22Rv1 (cell line): ENCODE results near the gene NDFIP2.

Experiments used
- CTCF ChIP-seq: fragments of 450-650 bp; IDR thresholded peaks from 2 replicates; pipeline ENCODE4 v1.5.1; 2017; ENCODE audit warnings: mild to moderate bottlenecking
- ZFX ChIP-seq: fragments of 450-650 bp; IDR thresholded peaks from 2 replicates; pipeline ENCODE4 v1.6.1; 2017; ENCODE audit warnings: antibody characterized with exemption, borderline replicate concordance

- TF ChIP-seq CTCF, result no peak
- TF ChIP-seq ZFX, result no peak
Observed at GRCh38 chr13:79442221-79442620, 38.7 kb upstream of the NDFIP2 start.
